GM12878 (cell line): ENCODE results near the gene ABCG1. TPM values are rescaled to one million over a fixed set of nuclear protein-coding genes. Genes with fewer than 3 reads are reported as not detected.

Experiments
- ATAC-seq: fragments of 200-7000 bp; cut with Tn5 transposase; 3 replicates; pipeline ENCODE4 v1.9.1; 2020; ENCODE audit warnings: mild to moderate bottlenecking, moderate library complexity
- BruUV-seq: library from RNA; stranded (reverse); fragments of 400-500 nt; replicated peaks from 2 replicates; lab custom pipeline; 2021; lab: Mats Ljungman, UMichigan
- CTCF ChIA-PET: fragments of 300-600 bp; sonication (Branson Sonifier 250); formaldehyde crosslinking; extraction: SDS; loops from one replicate; lab custom pipeline; 2021; ENCODE audit warnings: inconsistent platforms; lab: Yijun Ruan, JAX
- POLR2A ChIA-PET: fragments of 350-600 bp; formaldehyde crosslinking; extraction: SDS; loops from one replicate; lab custom pipeline; 2021; ENCODE audit warnings: inconsistent platforms; lab: Charles Lee
- RAD21 ChIA-PET: fragments of 300-600 bp; sonication (Branson Sonifier 250); formaldehyde crosslinking; loops from one replicate; lab custom pipeline; 2023; ENCODE audit warnings: antibody characterized with exemption; ENCODE audit not compliant: unreplicated experiment; lab: Charles Lee
- SMC1A ChIA-PET: fragments of 300-600 bp; sonication (Branson Sonifier 250); formaldehyde crosslinking; loops from one replicate; lab custom pipeline; 2023; ENCODE audit not compliant: unreplicated experiment, uncharacterized antibody; lab: Charles Lee
- DNase-seq: peaks from one replicate; pipeline ENCODE4 v3.0.0-alpha.2; 2011; ENCODE audit warnings: low read depth, low spot score
- FAIRE-seq: peaks from 3 replicates; lab custom pipeline; 2011; peaks lifted over from hg19 to GRCh38; lab: Jason Lieb, UNC
- H2AFZ ChIP-seq: 2 replicates; pipeline ENCODE4 v1.6.0; 2011; ENCODE audit warnings: low read depth, low read length, control low read depth; ENCODE audit not compliant: control insufficient read depth
- H3K27ac ChIP-seq: 2 replicates; pipeline ENCODE4 v1.5.1; 2011; ENCODE audit warnings: control low read depth; ENCODE audit not compliant: control insufficient read depth, insufficient read depth
- H3K27me3 ChIP-seq, 2 experiments: replicated peaks in 1 of 2; 2 replicates each; pipeline versions ENCODE4 v1.6.0 to v1.6.1; 2011; ENCODE audit warnings: low read length in 1 of 2; ENCODE audit not compliant: control insufficient read depth in 2 of 2, insufficient read depth in 2 of 2
- H3K36me3 ChIP-seq, 2 experiments: 2 replicates each; pipeline ENCODE4 v1.5.1; 2011; ENCODE audit warnings: low read length in 1 of 2; ENCODE audit not compliant: control insufficient read depth in 2 of 2, insufficient read depth in 2 of 2
- H3K4me1 ChIP-seq: 2 replicates; pipeline ENCODE4 v1.6.1; 2011; ENCODE audit warnings: mild to moderate bottlenecking, low read length, moderate library complexity, mixed read lengths; ENCODE audit not compliant: control insufficient read depth, insufficient read depth
- H3K4me2 ChIP-seq: 2 replicates; pipeline ENCODE4 v1.6.0; 2011; ENCODE audit warnings: control low read depth; ENCODE audit not compliant: control insufficient read depth, insufficient read depth
- H3K4me3 ChIP-seq: fragments of 200-600 bp; sonication (generic); 2 replicates; pipeline ENCODE4 v1.5.1; 2016
- H3K79me2 ChIP-seq: 2 replicates; pipeline ENCODE4 v1.6.0; 2011; ENCODE audit warnings: low read length; ENCODE audit not compliant: control insufficient read depth, insufficient read depth
- H3K9ac ChIP-seq: 2 replicates; pipeline ENCODE4 v1.8.0; 2011; ENCODE audit warnings: low read length, control low read depth, mixed read lengths; ENCODE audit not compliant: control insufficient read depth, insufficient read depth
- H3K9me3 ChIP-seq: replicated peaks from 3 replicates; pipeline ENCODE4 v1.5.1; 2011; ENCODE audit warnings: mild to moderate bottlenecking, low read length; ENCODE audit not compliant: control insufficient read depth, insufficient read depth
- H4K20me1 ChIP-seq: 2 replicates; pipeline ENCODE4 v1.6.0; 2011; ENCODE audit not compliant: control insufficient read depth, insufficient read depth
- CBX3 ChIP-seq: fragments of 200-600 bp; sonication (generic); IDR thresholded peaks from 2 replicates; pipeline ENCODE4 v1.6.1; 2016; ENCODE audit warnings: low read depth, borderline replicate concordance
- CHD2 ChIP-seq: IDR thresholded peaks from 2 replicates; pipeline ENCODE4 v1.6.1; 2011; ENCODE audit warnings: low read depth, low read length, improper control_type of control experiment, borderline replicate concordance
- DPF2 ChIP-seq: fragments of 450-650 bp; IDR thresholded peaks from 2 replicates; pipeline ENCODE4 v1.6.1; 2017; ENCODE audit warnings: mild to moderate bottlenecking
- FOS ChIP-seq: IDR thresholded peaks from 3 replicates; pipeline ENCODE4 v1.6.1; 2011; ENCODE audit warnings: borderline replicate concordance; ENCODE audit not compliant: insufficient read length; ENCODE audit errors: extremely low read depth
- SIN3A ChIP-seq: IDR thresholded peaks from 2 replicates; pipeline ENCODE4 v1.6.1; 2012; ENCODE audit warnings: low read depth, low read length, improper control_type of control experiment
- TAF1 ChIP-seq: IDR thresholded peaks from 2 replicates; pipeline ENCODE4 v1.6.1; 2011; ENCODE audit warnings: mild to moderate bottlenecking, low read depth, low read length, borderline replicate concordance
- ZSCAN29 ChIP-seq: fragments of 450-650 bp; IDR thresholded peaks from 2 replicates; pipeline ENCODE4 v1.6.1; 2017; ENCODE audit warnings: mild to moderate bottlenecking, moderate library complexity
- WGBS: methylation state at CpG from one replicate; pipeline ENCODE4 v1.1.6; 2016; ENCODE audit warnings: low lambda C conversion rate; ENCODE audit not compliant: insufficient replicate concordance, insufficient coverage; ENCODE audit errors: missing lambda C conversion rate; 5-methylcytosine and 5-hydroxymethylcytosine counted together
- in situ Hi-C: fragments of 300-500 bp; cut with MboI; formaldehyde crosslinking; loops from 9 replicates; pipeline ENCODE4 v1.14.3; 2018; ENCODE audit warnings: mixed read lengths
- intact Hi-C: fragments of 100-400 bp; cut with micrococcal nuclease; formaldehyde crosslinking; loops from one replicate; pipeline ENCODE4 v1.14.2; 2022; ENCODE audit not compliant: unreplicated experiment
- polyA plus RNA-seq, 11 experiments: library from polyadenylated mRNA; depleted of rRNA in 4 of 11; unstranded in 6 of 11; stranded (reverse) in 5 of 11; fragments of >200 nt; fragmentation: Nextera tagmentation in 4 of 11; fragmentation: Illumina TruSeq in 1 of 11; extraction: Ambion mirVana in 4 of 11; extraction: Trizol in 1 of 11; gene quantifications; 1 replicate in 1 of 11; 2 replicates in 10 of 11; pipeline versions ENCODE4 v1.2.1 to v1.2.3, GENCODE V29; 2011 to 2016; ENCODE audit warnings: inconsistent platforms in 2 of 11, missing spikeins in 2 of 11, low read depth in 1 of 11
- total RNA-seq, 4 experiments: library from RNA; depleted of rRNA in 3 of 4; stranded (reverse); fragments of >200 nt in 3 of 4; fragmentation: Illumina TruSeq in 1 of 4; extraction: Trizol in 1 of 4; gene quantifications; 2 replicates each; pipeline versions ENCODE4 v1.2.1 to v1.2.3, GENCODE V29; 2013 to 2021
- TF ChIP-seq, protein P1 (sequence below): fragments of 450-650 bp; IDR thresholded peaks from 2 replicates; pipeline ENCODE4 v1.6.1; 2017; ENCODE audit warnings: mild to moderate bottlenecking, moderate library complexity
- TF ChIP-seq, protein P2 (sequence below): fragments of 450-650 bp; IDR thresholded peaks from 2 replicates; pipeline ENCODE4 v1.6.1; 2018; ENCODE audit warnings: borderline replicate concordance, mild to moderate bottlenecking; ENCODE audit not compliant: partially characterized antibody
- TF ChIP-seq, protein P3 (sequence below): fragments of 450-650 bp; IDR thresholded peaks from 2 replicates; pipeline ENCODE4 v1.6.1; 2017; ENCODE audit warnings: antibody characterized with exemption, mild to moderate bottlenecking, moderate library complexity
- TF ChIP-seq, protein P4 (sequence below): IDR thresholded peaks from 2 replicates; pipeline ENCODE4 v1.6.1; 2012; ENCODE audit warnings: low read depth, low read length, improper control_type of control experiment

The ABCG1 gene
- total and polyA plus RNA-seq, 10 of the 15 experiments (the other 5 are each of a cell fraction or from before 2014, with no cell fraction given) = 0.59 to 19.3 (median 5.7) TPM

DNA sequence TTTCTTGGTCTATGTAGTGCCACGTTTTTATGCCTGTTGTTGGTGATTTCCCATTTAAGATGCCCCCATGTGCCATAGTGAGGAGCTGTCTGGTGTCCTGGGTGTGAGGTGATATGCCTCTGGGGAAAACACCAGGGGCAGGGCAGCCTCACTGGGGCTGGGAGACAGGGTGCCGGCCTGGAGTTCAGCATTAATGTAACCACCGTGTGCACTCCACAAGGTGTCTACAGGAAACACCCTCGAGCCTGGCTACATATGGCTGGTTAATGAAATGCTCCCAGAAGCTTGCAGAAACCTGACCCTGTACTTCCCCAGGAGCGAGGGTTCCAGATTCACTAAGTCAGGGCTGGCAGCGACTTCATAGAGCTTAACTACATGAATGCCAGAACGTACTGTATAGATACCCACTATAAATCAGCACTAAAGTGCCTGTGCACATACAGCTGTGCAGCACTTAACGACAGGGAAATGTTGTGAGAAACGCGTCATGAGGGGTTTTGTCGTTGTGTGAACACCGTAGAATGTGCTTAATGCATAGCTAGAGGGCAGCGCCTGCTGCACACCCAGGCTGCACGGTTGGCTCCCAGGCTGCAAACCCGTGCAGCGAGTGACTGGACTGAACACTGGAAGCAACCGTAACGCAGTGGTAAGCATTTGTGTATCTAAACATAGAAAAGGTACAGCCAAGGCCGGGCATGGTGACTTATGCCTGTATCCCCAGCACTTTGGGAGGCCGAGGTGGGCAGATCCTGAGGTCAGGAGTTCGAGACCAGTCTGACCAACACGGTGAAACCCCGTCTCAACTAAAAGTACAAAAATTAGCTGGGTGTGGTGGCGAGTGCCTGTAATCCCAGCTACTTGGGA, 121.5 kb downstream of the ABCG1 start:
- H3K4me3 ChIP-seq = no peak overlapping the region
- ChIA-PET SMC1A (interaction anchor here (0.6 to 6.7 kb wide), 5 partner anchors 9 to 195 kb away, joined by 3 to 41 read pairs (median 4); no protein-coding TSS in a partner anchor), POLR2A (no interaction called here), RAD21 (interaction anchor here (0.8 to 2.6 kb wide), 4 partner anchors 53 to 197 kb away, joined by 3 to 13 read pairs (median 6); no protein-coding TSS in a partner anchor), CTCF (interaction anchor here (1.1 to 2.7 kb wide), 3 partner anchors 30 to 197 kb away, joined by 3 to 12 read pairs (median 5); no protein-coding TSS in a partner anchor)
- intact Hi-C loops = no loop called here
- no peak overlapping the region for H2AFZ ChIP-seq
- ATAC-seq (peak; percentile 59), FAIRE-seq (no peak), DNase-seq (no peak)
- no peaks in the 10 kb centered on the region for H3K27me3 ChIP-seq
- in situ Hi-C loops = no loop called here
- WGBS = 69% methylated on average over 24 of the region's 24 CpGs
- H3K79me2 ChIP-seq = no peaks in the 10 kb centered on the region
- no TSS peak for BruUV-seq
- peaks cover 13% of the 10 kb centered on the region for H3K4me1 ChIP-seq
- no peaks in the 10 kb centered on the region for H3K36me3 ChIP-seq
- no peaks in the 10 kb centered on the region for H3K9me3 ChIP-seq
- no peak overlapping the region for H3K9ac ChIP-seq
- no peak overlapping the region for H3K4me2 ChIP-seq
- no peak overlapping the region for H3K27ac ChIP-seq
- H4K20me1 ChIP-seq = no peaks in the 10 kb centered on the region
- TF ChIP-seq SIN3A (no peak), DPF2 (no peak), TAF1 (no peak), FOS (no peak), ZSCAN29 (no peak), CBX3 (no peak), CHD2 (no peak)
- TF ChIP-seq, protein P1, sequence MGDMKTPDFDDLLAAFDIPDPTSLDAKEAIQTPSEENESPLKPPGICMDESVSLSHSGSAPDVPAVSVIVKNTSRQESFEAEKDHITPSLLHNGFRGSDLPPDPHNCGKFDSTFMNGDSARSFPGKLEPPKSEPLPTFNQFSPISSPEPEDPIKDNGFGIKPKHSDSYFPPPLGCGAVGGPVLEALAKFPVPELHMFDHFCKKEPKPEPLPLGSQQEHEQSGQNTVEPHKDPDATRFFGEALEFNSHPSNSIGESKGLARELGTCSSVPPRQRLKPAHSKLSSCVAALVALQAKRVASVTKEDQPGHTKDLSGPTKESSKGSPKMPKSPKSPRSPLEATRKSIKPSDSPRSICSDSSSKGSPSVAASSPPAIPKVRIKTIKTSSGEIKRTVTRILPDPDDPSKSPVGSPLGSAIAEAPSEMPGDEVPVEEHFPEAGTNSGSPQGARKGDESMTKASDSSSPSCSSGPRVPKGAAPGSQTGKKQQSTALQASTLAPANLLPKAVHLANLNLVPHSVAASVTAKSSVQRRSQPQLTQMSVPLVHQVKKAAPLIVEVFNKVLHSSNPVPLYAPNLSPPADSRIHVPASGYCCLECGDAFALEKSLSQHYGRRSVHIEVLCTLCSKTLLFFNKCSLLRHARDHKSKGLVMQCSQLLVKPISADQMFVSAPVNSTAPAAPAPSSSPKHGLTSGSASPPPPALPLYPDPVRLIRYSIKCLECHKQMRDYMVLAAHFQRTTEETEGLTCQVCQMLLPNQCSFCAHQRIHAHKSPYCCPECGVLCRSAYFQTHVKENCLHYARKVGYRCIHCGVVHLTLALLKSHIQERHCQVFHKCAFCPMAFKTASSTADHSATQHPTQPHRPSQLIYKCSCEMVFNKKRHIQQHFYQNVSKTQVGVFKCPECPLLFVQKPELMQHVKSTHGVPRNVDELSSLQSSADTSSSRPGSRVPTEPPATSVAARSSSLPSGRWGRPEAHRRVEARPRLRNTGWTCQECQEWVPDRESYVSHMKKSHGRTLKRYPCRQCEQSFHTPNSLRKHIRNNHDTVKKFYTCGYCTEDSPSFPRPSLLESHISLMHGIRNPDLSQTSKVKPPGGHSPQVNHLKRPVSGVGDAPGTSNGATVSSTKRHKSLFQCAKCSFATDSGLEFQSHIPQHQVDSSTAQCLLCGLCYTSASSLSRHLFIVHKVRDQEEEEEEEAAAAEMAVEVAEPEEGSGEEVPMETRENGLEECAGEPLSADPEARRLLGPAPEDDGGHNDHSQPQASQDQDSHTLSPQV = no peak
- TF ChIP-seq, protein P2, sequence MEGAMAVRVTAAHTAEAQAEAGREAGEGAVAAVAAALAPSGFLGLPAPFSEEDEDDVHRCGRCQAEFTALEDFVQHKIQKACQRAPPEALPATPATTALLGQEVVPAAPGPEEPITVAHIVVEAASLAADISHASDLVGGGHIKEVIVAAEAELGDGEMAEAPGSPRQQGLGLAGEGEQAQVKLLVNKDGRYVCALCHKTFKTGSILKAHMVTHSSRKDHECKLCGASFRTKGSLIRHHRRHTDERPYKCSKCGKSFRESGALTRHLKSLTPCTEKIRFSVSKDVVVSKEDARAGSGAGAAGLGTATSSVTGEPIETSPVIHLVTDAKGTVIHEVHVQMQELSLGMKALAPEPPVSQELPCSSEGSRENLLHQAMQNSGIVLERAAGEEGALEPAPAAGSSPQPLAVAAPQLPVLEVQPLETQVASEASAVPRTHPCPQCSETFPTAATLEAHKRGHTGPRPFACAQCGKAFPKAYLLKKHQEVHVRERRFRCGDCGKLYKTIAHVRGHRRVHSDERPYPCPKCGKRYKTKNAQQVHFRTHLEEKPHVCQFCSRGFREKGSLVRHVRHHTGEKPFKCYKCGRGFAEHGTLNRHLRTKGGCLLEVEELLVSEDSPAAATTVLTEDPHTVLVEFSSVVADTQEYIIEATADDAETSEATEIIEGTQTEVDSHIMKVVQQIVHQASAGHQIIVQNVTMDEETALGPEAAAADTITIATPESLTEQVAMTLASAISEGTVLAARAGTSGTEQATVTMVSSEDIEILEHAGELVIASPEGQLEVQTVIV = no peak
- TF ChIP-seq, protein P3, sequence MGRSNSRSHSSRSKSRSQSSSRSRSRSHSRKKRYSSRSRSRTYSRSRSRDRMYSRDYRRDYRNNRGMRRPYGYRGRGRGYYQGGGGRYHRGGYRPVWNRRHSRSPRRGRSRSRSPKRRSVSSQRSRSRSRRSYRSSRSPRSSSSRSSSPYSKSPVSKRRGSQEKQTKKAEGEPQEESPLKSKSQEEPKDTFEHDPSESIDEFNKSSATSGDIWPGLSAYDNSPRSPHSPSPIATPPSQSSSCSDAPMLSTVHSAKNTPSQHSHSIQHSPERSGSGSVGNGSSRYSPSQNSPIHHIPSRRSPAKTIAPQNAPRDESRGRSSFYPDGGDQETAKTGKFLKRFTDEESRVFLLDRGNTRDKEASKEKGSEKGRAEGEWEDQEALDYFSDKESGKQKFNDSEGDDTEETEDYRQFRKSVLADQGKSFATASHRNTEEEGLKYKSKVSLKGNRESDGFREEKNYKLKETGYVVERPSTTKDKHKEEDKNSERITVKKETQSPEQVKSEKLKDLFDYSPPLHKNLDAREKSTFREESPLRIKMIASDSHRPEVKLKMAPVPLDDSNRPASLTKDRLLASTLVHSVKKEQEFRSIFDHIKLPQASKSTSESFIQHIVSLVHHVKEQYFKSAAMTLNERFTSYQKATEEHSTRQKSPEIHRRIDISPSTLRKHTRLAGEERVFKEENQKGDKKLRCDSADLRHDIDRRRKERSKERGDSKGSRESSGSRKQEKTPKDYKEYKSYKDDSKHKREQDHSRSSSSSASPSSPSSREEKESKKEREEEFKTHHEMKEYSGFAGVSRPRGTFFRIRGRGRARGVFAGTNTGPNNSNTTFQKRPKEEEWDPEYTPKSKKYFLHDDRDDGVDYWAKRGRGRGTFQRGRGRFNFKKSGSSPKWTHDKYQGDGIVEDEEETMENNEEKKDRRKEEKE = no peak
- TF ChIP-seq, protein P4, sequence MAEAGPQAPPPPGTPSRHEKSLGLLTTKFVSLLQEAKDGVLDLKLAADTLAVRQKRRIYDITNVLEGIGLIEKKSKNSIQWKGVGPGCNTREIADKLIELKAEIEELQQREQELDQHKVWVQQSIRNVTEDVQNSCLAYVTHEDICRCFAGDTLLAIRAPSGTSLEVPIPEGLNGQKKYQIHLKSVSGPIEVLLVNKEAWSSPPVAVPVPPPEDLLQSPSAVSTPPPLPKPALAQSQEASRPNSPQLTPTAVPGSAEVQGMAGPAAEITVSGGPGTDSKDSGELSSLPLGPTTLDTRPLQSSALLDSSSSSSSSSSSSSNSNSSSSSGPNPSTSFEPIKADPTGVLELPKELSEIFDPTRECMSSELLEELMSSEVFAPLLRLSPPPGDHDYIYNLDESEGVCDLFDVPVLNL = no peak
